GM12891 (cell line): Measurements from ENCODE around the gene TYROBP.

ENCODE experiments used
- POLR2A ChIP-seq: IDR thresholded peaks from 2 replicates; pipeline ENCODE4 v1.6.1; 2011; ENCODE audit warnings: low read depth, low read length, control low read depth
- POLR2AphosphoS5 ChIP-seq: IDR thresholded peaks from 2 replicates; pipeline ENCODE4 v1.6.1; 2011; ENCODE audit warnings: low read depth, low read length, control low read depth
- POU2F2 ChIP-seq: IDR thresholded peaks from 2 replicates; pipeline ENCODE4 v1.6.1; 2011; ENCODE audit warnings: low read depth, mild to moderate bottlenecking, control low read depth, low read length, moderate library complexity
- SPI1 ChIP-seq: IDR thresholded peaks from 2 replicates; pipeline ENCODE4 v1.6.1; 2011; ENCODE audit warnings: low read depth, low read length, control low read depth
- TAF1 ChIP-seq: IDR thresholded peaks from 2 replicates; pipeline ENCODE4 v1.6.1; 2011; ENCODE audit warnings: low read depth, low read length, control low read depth

DNA sequence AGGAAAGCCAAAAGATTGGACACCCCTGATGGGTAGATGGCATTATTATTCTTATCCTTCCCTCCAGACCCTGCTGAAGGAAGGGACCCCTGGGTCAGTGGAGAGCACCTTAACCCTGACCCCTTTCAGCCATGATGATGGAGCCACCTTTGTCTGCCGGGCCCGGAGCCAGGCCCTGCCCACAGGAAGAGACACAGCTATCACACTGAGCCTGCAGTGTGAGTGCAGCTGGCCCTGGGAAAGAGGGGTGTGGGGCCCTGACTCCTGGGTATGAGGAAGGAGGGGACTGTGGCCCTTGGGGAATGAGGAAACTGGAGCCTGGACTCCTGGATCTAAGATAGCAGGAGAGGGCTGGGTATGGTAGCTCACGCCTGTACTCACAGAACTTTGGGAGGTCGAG is 48.7 kb downstream of the TYROBP start:
- TF ChIP-seq TAF1, result no peak
- TF ChIP-seq POLR2AphosphoS5, result no peak
- TF ChIP-seq POLR2A, result no peak
- TF ChIP-seq POU2F2, result no peak
- TF ChIP-seq SPI1, result no peak
